Heart left ventricle (tissue), 13 donors: ENCODE results near the gene SLC10A4.

ENCODE experiments used
- CTCF ChIP-seq, 12 donors: fragments of 200-600 bp; sonication (generic) in 4 of 12; IDR thresholded peaks; one replicate each; pipeline versions ENCODE4 v1.5.0 to v1.8.0; 2018 to 2022; ENCODE audit warnings: antibody characterized with exemption in 12 of 12, mild to moderate bottlenecking in 5 of 12
- POLR2A ChIP-seq, 2 donors: fragments of 450-650 bp; IDR thresholded peaks; one replicate each; pipeline ENCODE4 v1.6.1; 2017; ENCODE audit warnings: antibody characterized with exemption in 2 of 2, mild to moderate bottlenecking in 2 of 2, moderate library complexity in 2 of 2
- donor health status: ischemic (EF 13 %, LVEDD 7.1; RV severe dilation, severe dysfunction).
- donor health status: DM: no; HTN: yes; CAD: no.
- donor health status: DM: no; HTN: no; CAD: no.
- donor health status: ischemic (EF 25% LVEDD 6.9; RV normal size, moderate dysfunction).
- donor health status: ischemic (EF 25% LVEDD 5.7; RV mildly dilated, moderate dysfunction).
- donor health status: ischemic (EF 35%, LVEDD 5.7; RV mildly dilated, moderate dysfunction).
- donor health status: nonischemic (EF 11% LVEDD 7.7; RV severe dilation, severe dysfunction).
- donor health status: DM: yes; HTN: yes; CAD: no.
- donor health status: PGD.
- donor health status: ischemic (EF 29% LVEDD 5.4; RV normal size, mild dysfunction).
- donor health status: nonischemic (EF 23%, LVEDD 6.1; RV moderate dilation, normal function).

GRCh38 chr4:48475770-48476169, 7.4 kb upstream of the SLC10A4 start:
- TF ChIP-seq POLR2A (IDR thresholded peaks at IDR 0.05) (no peak), CTCF (IDR thresholded peaks at IDR 0.05) (no peak)
